ENCODE measurements around the gene KCNJ4.

Gene KCNJ4

GRCh38 chr22:38469306-38469781 lies 14.3 kb upstream of the KCNJ4 start:
- DNase-seq, result no peak

DNA sequence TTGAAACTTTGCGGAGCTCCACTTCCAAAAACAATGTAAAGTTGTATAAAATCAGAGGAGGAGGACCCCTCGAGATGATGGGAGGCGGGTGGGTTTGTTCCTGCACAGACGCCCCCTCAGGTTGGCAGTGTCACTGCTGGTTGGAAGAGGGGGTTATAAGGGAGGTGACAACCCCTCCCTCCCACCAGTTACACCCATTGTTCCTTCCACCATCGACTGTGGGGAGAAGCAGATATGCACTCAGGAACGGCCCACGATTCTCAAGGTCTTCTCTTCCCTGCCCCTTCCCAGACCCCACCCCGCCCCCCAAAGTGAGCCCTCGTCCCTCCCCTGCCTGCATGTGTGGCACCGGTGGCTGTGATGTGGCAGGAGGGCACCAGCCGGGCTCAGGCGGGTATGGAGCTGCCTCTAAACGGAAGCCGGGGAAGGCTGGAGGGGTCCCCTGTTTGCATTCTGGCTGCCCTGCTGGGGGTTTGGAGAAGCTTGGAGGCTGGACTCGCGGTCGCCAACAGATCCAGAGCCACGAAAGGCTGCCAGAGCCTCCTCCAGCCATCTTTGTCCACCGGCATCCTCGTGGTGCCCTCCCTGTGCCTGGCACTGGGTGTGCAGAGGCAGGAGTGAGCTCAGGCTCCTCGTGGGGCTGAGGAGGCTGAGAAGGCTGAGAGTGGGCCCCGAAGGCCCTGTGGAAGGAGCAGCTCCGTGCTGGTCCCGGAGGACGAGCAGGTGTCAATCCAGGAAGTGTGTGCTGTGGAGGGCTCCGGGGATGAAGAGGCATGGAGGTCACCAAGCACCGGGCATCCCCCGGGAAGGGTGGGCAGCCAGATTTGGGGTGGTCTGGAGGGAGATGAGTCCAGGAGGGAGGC lies 13.7 kb upstream of the KCNJ4 start:
- no peak for DNase-seq

DNA sequence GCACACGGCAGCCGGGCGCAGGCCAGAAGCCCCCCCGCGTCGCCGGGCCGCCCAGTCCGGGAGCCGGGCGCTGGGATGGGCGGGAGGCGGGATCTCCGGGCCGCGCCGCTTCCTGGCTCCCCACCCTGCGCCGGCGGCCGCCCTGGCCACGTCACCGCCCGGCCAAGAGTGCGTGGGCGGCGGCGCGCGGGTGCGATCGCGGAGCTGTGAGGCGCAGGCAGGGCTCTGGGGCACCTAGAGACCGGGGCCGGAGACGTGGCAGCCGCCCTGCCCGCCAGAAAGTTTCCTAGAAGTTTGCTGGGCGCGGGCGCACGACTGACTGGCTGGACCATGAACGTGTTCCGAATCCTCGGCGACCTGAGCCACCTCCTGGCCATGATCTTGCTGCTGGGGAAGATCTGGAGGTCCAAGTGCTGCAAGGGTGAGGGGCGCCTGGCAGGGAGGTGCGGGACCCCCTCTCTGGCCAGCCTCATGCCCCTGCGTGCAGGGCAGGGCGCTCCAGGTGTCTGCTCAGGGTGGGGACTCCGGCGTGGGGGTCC lies 13.0 kb upstream of the KCNJ4 start, which contains the start of gene KDELR3:
Gene KDELR3 (plus strand): TSS at position 193 of the 539 bp plus-strand sequence. CDS start 138 bp downstream, at position 331.
- no peak for DNase-seq

GRCh38 chr22:38467438-38467903 lies 12.5 kb upstream of the KCNJ4 start:
- no peak for DNase-seq

DNA sequence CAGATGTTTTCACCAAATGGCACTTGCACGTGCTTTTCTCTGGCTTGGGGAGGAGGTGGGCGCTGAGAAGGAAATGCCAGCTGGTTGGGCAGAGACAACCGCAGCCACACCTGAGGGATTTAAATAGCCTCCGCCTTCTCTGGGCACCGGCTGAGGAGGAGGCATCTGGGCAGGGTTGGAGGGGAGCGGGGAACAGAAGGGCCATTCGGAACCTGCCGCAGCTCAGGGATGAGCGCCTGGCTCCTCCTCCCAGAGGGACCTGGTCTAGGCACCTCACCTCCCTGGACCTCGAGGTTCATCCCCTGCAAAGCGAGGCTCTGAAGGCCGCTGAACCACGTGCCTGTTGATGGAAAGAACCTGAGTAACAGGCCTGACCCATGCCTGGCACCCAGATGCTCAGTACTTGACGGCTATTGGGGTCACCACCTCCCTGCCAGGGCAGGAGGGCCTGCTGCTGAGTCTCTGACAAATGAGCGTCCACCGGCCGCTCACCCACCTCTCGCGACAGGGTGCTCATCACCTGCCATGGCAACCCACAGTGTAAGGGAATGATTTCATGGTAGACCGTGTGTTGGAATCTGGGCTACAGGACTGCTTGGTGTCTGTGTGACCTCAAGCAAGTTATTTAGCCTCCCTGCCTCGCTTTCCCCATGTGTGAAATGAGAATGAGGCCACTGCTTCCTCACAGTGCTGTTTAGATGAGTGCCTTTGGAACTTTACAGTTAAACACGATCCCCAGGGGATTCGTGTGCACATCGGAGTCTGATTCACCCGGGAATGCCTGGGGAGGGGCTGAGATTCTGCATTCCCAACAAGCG lies 10.9 kb upstream of the KCNJ4 start:
- DNase-seq, result no peak

DNA sequence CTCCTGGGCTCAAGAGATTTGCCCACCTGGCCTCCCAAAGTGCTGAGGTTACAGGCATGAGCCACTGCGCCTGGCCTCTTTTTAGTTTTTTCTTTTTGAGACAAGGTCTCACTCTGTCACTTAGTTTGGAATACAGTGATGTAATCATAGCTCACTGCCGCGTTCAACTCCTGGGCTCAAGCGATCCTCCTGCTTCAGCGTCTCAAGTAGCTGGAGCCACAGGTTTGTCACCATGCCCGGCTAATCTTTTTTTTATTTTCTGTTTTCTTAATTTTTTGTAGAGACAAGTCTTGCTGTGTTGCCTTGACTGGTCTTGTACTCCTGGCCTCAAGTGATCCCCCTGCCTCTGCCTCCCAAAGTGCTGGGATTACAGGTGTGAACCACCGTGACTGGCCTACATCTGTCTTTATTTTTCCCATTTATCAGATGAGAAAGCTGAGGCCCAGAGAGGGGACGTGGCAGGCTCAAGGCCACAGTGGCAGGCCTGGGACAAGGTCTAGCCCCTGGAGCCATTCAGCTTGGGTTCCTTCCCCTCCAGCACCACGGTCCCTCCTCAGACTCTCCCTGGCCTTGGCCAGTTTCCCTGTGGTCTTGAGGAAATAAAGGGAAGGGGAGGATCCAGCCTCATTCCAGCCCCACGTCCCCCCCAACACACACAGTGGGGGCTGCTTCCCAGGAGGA lies 10.1 kb upstream of the KCNJ4 start:
- no peak for DNase-seq

DNA sequence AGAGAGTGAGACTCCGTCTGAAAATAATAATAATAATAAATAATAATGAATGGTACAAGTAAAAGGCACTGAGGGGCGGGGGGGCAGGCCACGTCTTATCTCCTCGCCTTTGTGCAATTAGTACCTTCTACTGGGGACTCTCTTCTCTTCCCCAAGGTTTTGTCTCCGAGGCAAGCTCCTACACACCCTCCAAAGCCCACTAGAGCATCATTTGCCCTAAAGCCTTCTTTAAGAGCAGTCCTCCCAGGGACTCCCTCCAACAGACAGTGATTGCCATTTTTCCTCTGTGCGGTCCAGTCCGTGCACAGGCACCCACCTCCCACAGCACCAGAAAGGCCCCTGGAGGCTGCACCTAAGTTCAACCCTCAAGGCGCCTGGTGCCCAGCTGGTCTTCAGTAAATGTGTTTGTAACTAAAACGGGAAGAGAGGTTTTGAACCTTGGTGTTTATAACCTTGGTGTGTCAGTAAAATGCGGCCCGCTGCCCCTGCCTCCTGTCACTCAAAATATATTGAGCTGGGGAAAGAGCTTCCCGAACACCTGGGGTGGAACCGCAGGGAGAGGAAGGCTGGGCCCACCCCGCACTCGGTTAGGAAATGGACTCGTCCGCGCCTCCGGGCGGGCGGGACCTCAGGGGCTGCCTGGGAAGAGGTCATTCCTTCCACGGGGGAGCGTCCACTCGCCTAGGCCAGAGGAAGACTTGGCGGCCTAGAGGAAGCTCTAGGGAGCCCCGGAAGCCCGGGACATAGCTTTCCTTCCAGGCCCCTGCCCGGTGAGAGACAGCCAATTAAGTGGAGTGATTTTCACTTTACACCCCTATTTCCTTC lies 8.2 kb upstream of the KCNJ4 start:
- no peak for DNase-seq

DNA sequence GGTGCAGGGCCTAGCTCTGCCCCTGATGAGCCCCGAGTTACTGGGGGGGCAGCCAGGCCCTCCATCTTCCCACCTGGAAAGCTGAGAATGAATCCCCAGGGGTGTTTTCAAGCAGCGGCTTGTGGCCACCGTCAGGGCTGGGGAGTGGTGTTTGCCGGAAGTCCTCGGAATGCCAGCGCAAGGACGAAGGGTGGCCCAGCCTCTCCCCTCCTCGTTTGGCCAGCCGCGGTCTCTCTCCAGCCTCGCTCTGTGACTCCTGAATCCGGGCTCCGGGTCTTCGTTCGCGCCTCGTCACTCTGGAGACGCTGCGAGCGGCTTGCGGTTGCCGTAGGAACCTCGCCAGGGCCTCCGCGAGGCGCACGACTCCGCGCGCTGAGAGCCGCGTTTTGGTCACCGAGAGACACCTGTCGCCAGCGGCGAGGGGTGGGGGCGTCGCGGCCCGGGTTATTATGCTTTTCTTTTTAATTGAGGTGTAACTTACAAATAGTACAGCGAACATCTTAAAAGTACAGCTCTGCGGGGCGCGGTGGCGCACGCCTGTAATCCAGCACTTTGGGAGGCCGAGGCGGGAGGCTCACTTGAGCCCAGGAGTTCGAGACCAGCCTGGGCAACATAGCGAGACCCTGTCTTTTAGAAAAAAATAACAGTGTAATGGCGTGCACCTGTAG lies 6.5 kb upstream of the KCNJ4 start:
- peak; percentile 35 for DNase-seq

- DNase-seq, result no peak
Measured at GRCh38 chr22:38461057-38461413, 6.0 kb upstream of the KCNJ4 start.

DNA sequence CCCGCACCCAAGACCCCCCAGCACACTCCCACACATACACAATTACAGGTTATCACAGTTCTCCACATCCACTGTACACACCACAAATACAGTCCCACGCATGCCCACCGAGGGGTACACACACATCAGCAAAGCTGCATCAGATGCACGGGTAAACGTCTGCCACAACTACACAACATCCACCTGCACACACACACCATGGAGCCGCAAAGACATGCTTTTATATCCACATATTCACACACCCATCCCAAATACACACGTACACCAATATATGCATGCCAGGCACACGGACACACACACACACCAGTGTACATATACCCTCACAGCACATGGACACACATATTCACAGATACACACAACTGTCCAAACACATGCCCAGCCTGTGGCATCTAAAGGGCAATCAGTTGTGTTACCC lies 5.4 kb upstream of the KCNJ4 start:
- DNase-seq, result no peak

DNA sequence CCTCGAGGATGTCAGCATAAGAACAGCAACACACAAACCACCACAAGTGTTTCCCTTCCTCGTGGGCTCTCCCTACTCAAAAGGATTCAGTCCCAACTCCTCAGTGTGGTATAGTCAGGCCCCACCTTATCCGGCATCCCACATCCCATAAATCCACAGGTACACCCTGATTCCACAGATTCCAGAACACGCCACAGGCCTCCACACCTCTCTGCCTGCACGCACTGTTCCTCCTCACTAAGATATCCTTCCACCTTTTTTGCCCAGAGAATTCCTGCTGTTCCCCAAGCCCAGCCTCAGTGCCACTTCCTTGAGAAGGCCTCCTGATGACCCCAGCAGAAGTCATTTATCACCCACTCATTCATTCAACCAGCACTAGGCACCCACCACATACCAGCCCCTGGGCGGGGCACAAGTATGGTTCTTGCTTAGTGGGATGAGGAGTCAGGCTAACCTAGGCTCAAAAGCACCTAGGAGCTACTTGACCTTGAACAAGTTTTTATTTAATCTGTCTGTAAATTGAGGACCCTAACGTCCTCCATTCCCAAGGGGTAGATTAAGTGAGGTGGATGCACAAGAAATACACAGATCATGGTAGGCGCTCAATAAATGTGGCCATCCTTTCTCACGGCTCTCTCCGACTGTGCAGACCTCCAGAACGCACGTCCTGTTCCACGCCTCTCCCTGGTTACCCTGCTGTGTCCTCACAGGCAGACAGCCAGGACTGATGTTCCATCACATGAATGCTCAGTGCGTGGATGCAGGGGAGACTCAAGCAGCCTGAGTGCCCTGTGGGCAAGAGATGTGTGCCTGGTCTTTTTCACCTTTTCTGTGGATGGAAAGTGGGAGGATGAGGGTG lies 2.1 kb upstream of the KCNJ4 start:
- no peak for DNase-seq

DNA sequence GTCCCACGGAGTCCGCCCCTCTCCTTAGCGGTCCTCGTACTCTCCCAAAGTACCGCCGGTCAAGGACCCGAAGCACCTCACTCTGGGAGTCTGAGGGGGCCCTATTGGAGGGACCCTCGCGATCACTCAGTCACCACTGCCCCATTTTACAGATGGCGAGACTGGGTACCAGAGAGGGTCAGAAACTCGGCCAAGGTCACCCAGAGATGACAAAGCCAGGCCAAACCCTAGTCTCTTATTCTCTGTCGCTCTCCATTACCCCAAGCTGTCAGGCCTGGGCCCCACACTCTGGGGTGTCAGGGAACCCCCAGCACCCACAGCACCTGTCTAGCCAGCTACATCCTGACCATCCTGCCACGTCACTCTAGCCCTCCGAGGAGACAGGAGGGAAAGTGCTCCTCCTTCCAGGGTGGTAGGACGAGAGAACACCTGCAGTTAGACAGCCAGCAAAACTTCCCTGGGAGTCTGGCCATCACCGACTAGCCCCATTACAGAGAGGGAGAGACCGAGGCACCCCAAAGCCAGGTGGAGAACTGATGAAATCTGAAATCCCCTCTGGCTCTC lies 1.4 kb upstream of the KCNJ4 start:
- DNase-seq, result no peak

DNA sequence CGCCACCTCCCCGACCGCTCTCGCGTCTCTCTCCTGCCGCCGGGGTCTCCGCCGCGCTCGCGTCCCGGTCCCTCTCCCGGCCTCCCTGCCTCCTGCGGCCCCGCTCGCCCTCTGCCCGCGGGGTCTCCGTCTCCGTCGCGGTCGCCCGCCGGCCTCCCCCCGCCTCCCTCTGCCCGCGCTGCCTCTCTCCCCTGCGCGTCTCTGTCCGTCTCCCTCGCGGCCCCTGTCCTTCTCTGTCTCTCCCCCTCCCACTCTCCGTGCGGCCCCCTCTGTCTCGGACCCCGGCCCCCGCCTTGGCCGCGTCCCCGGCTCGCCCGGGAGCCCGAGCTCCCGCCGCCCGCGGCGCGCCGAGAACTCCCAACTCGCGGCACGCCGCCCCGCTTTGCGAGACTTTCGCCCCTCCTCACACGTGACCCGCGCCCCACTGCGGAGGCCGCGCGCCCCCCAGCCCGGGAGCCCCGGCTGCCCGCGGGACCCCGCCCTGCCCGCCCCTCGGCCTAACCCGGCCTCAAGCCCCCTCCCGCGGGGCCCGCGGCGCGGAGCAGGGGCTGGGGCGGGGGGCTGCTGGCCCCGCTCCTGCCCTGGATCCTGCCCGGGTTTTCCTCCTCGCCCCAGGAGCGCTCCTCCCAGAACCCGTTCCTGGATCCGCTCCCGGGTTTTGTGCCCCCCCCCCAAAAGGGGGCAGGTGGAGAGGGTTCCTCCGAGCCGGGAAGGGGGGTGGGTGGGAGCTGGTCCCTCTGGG lies 702 bp upstream of the KCNJ4 start:
- DNase-seq, result no peak

DNA sequence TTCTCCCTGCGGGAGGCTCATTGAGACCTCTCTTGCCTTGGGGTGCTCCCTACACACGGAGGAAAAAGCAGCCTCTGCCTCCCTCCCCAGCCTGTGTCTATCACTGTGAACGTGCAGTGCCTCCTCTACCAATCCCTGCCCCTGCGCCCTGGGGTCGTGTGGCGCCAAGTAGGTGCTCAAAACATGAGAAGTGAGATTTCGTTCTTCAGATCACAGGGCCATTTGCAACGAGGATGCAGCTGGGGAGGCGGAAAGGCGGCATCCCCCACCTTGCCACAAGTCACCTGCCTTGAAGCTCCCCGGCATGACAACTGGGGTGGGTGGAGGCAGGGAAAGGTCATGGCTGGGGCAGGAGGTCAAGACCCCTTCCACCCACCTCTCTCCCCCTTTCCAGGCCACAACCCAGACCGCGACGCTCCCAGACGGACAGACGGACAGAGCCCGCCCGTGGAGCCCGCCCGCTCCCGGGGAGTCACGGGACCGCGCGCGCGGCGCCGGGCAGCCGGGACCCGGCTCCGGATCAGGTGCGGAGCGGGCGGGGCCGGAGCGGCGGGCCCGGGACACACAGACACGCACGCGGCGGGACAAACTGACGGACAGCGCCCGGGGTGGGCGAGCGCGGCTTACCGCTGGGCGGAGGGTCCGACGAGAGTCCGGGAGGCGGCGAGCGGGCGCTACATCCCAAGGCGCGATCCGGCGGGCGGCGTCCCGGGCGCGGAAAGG lies 485 bp downstream of the KCNJ4 start:
- DNase-seq, result no peak

- no peak for DNase-seq
Measured at GRCh38 chr22:38453996-38454352, 1.0 kb downstream of the KCNJ4 start.

GRCh38 chr22:38453066-38453672 lies 1.8 kb downstream of the KCNJ4 start:
- no peak for DNase-seq

- DNase-seq, result no peak
Measured at GRCh38 chr22:38452373-38453065, 2.5 kb downstream of the KCNJ4 start.

DNA sequence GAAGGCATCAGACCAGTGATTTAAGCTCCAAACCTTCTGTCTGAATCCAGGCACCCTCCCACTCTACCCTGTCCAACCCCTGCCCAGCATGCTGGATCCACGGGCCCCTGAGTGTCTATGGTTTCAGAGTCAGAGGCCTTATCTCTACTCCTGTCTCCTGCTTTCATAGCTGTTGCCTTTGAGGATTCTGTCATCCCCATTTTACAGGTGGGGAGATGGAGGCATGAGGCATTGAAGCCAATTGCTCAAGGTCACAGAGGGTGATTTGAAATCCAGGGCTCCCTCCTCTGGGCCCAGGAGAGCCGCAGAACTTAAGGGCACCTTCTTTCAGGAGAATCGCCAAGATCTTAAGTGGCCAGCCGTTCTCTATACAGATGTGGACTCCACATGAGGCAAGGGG lies 3.1 kb downstream of the KCNJ4 start:
- DNase-seq, result no peak
